GM12891 (cell line): ENCODE data around the gene MSTN. TPM values are rescaled to one million over a fixed set of nuclear protein-coding genes. Genes with fewer than 3 reads are reported as not detected.

Experiments used
- DNase-seq: peaks from one replicate; pipeline ENCODE4 v3.0.0; 2011; ENCODE audit warnings: low spot score; ENCODE audit not compliant: insufficient read length
- FAIRE-seq: peaks from 2 replicates; lab custom pipeline; 2011; peaks lifted over from hg19 to GRCh38; lab: Jason Lieb, UNC
- PAX5 ChIP-seq: IDR thresholded peaks from 2 replicates; pipeline ENCODE4 v1.6.1; 2011; ENCODE audit warnings: low read length, moderate library complexity, mild to moderate bottlenecking; ENCODE audit not compliant: insufficient read depth, severe bottlenecking
- POLR2A ChIP-seq: IDR thresholded peaks from 2 replicates; pipeline ENCODE4 v1.6.1; 2011; ENCODE audit warnings: low read depth, low read length, control low read depth
- POLR2AphosphoS5 ChIP-seq: IDR thresholded peaks from 2 replicates; pipeline ENCODE4 v1.6.1; 2011; ENCODE audit warnings: low read depth, low read length, control low read depth
- POU2F2 ChIP-seq: IDR thresholded peaks from 2 replicates; pipeline ENCODE4 v1.6.1; 2011; ENCODE audit warnings: low read depth, mild to moderate bottlenecking, control low read depth, low read length, moderate library complexity
- SPI1 ChIP-seq: IDR thresholded peaks from 2 replicates; pipeline ENCODE4 v1.6.1; 2011; ENCODE audit warnings: low read depth, low read length, control low read depth
- TAF1 ChIP-seq: IDR thresholded peaks from 2 replicates; pipeline ENCODE4 v1.6.1; 2011; ENCODE audit warnings: low read depth, low read length, control low read depth
- polyA plus RNA-seq: library from polyadenylated mRNA; unstranded; fragments of >200 nt; gene quantifications from one replicate; pipeline ENCODE4 v1.2.1, GENCODE V29; 2012; ENCODE audit warnings: low read depth, missing spikeins, inconsistent platforms; ENCODE audit not compliant: missing spikeins

Gene MSTN
- not detected for polyA plus RNA-seq

GRCh38 chr2:190062601-190063000 lies at the start of gene MSTN:
Gene MSTN, minus strand, starts transcription at chr2:190062729. Its CDS starts 133 bp downstream, at chr2:190062596.
- no peak for DNase-seq
- TF ChIP-seq TAF1 (no peak), POU2F2 (no peak), PAX5 (no peak)
- FAIRE-seq = no peak

GRCh38 chr2:190111166-190111565 lies 48.6 kb upstream of the MSTN start:
- TF ChIP-seq SPI1 = no peak
- no peak for TF ChIP-seq PAX5
- TF ChIP-seq POLR2A = no peak
- no peak for TF ChIP-seq POLR2AphosphoS5
- TF ChIP-seq POU2F2 = no peak
- no peak for TF ChIP-seq TAF1
- FAIRE-seq (no peak), DNase-seq (no peak)

GRCh38 chr2:190110699-190111098 lies 48.2 kb upstream of the MSTN start:
- no peak for FAIRE-seq
- no peak for DNase-seq
- no peak for TF ChIP-seq POU2F2
- TF ChIP-seq TAF1 = no peak
- TF ChIP-seq PAX5 = no peak
- no peak for TF ChIP-seq POLR2A
- no peak for TF ChIP-seq SPI1
- TF ChIP-seq POLR2AphosphoS5 = no peak

- DNase-seq (no peak), FAIRE-seq (no peak)
- TF ChIP-seq POLR2A = no peak
- TF ChIP-seq POLR2AphosphoS5 = no peak
- no peak for TF ChIP-seq TAF1
Observed at GRCh38 chr2:190110131-190110530, 47.6 kb upstream of the MSTN start.

- FAIRE-seq = no peak
- no peak for DNase-seq
- TF ChIP-seq POLR2A = no peak
- no peak for TF ChIP-seq POU2F2
- no peak for TF ChIP-seq TAF1
- TF ChIP-seq POLR2AphosphoS5 = no peak
- no peak for TF ChIP-seq SPI1
- TF ChIP-seq PAX5 = no peak
Observed at GRCh38 chr2:190107409-190107808, 44.9 kb upstream of the MSTN start.

- FAIRE-seq = peak; percentile 20
- no peak for DNase-seq
- no peak for TF ChIP-seq SPI1
- no peak for TF ChIP-seq PAX5
- TF ChIP-seq POLR2AphosphoS5 = no peak
- no peak for TF ChIP-seq POU2F2
- no peak for TF ChIP-seq TAF1
Observed at GRCh38 chr2:190106783-190107182, 44.3 kb upstream of the MSTN start.

GRCh38 chr2:190105554-190105953 lies 43.0 kb upstream of the MSTN start:
- DNase-seq (no peak), FAIRE-seq (no peak)
- TF ChIP-seq POU2F2 (no peak), SPI1 (no peak), PAX5 (no peak), POLR2A (no peak), TAF1 (no peak), POLR2AphosphoS5 (no peak)

GRCh38 chr2:190103144-190103543 lies 40.6 kb upstream of the MSTN start:
- no peak for DNase-seq

GRCh38 chr2:190099890-190100697 lies 37.6 kb upstream of the MSTN start:
- FAIRE-seq (no peak), DNase-seq (no peak)
- TF ChIP-seq SPI1 = no peak

More at GRCh38 chr2:190103144-190103543, 40.6 kb upstream of the MSTN start:
- FAIRE-seq = no peak
- TF ChIP-seq POU2F2 = no peak
- TF ChIP-seq TAF1 = no peak
- no peak for TF ChIP-seq POLR2A
- TF ChIP-seq POLR2AphosphoS5 = no peak
- TF ChIP-seq SPI1 = peak; percentile 61
- TF ChIP-seq PAX5 = no peak

GRCh38 chr2:190098851-190099250 lies 36.3 kb upstream of the MSTN start:
- TF ChIP-seq POLR2AphosphoS5 (no peak), POU2F2 (no peak), TAF1 (no peak), POLR2A (no peak), PAX5 (no peak), SPI1 (no peak)
- DNase-seq (no peak), FAIRE-seq (no peak)
